Measurements from ENCODE around the gene OXGR1.

The OXGR1 gene

GRCh38 chr13:96948127-96948526 is 46.1 kb downstream of the OXGR1 start:
- H3K27ac ChIP-seq (ENCODE audit: low read depth, low read length, poor library complexity, severe bottlenecking), result no peak overlapping the region
- TF ChIP-seq EZH2 (IDR thresholded peaks at IDR 0.05; ENCODE audit: borderline replicate concordance, low read length), result no peak
- H2AFZ ChIP-seq (ENCODE audit: low read length), result no peak overlapping the region
- no peaks in the 10 kb centered on the region for H3K79me2 ChIP-seq (ENCODE audit: insufficient read depth, low read length)
- no peaks in the 10 kb centered on the region for H3K4me1 ChIP-seq (ENCODE audit: insufficient read depth, low read length, severe bottlenecking)
- H3K9me2 ChIP-seq (ENCODE audit: low read depth, low read length), result no peaks in the 10 kb centered on the region
- no peaks in the 10 kb centered on the region for H3K27me3 ChIP-seq (ENCODE audit: insufficient read depth, low read length)
- no peak overlapping the region for H3K9ac ChIP-seq (ENCODE audit: low read length)
- H4K20me1 ChIP-seq (ENCODE audit: insufficient read depth, low read length), result no peaks in the 10 kb centered on the region
- H3K4me2 ChIP-seq (ENCODE audit: low read length), result no peak overlapping the region
- H3F3A ChIP-seq (ENCODE audit: insufficient read depth, low read length), result no peaks in the 10 kb centered on the region
- H3K9me3 ChIP-seq (ENCODE audit: low read length), result no peaks in the 10 kb centered on the region
- no peak overlapping the region for H3K4me3 ChIP-seq (ENCODE audit: low read depth, low read length, poor library complexity, severe bottlenecking)
- no peaks in the 10 kb centered on the region for H3K36me3 ChIP-seq (ENCODE audit: insufficient read depth, low read length)

GRCh38 chr13:96947343-96947910 is 46.8 kb downstream of the OXGR1 start:
- H3F3A ChIP-seq (ENCODE audit: insufficient read depth, low read length), result no peaks in the 10 kb centered on the region
- no peak overlapping the region for H3K27ac ChIP-seq (ENCODE audit: low read depth, low read length, poor library complexity, severe bottlenecking)
- no peak overlapping the region for H3K4me2 ChIP-seq (ENCODE audit: low read length)
- no peaks in the 10 kb centered on the region for H4K20me1 ChIP-seq (ENCODE audit: insufficient read depth, low read length)
- H3K79me2 ChIP-seq (ENCODE audit: insufficient read depth, low read length), result no peaks in the 10 kb centered on the region
- H3K9me3 ChIP-seq (ENCODE audit: low read length), result no peaks in the 10 kb centered on the region
- TF ChIP-seq, protein P1, sequence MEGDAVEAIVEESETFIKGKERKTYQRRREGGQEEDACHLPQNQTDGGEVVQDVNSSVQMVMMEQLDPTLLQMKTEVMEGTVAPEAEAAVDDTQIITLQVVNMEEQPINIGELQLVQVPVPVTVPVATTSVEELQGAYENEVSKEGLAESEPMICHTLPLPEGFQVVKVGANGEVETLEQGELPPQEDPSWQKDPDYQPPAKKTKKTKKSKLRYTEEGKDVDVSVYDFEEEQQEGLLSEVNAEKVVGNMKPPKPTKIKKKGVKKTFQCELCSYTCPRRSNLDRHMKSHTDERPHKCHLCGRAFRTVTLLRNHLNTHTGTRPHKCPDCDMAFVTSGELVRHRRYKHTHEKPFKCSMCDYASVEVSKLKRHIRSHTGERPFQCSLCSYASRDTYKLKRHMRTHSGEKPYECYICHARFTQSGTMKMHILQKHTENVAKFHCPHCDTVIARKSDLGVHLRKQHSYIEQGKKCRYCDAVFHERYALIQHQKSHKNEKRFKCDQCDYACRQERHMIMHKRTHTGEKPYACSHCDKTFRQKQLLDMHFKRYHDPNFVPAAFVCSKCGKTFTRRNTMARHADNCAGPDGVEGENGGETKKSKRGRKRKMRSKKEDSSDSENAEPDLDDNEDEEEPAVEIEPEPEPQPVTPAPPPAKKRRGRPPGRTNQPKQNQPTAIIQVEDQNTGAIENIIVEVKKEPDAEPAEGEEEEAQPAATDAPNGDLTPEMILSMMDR (IDR thresholded peaks at IDR 0.05; ENCODE audit: low read length), result no peak
- TF ChIP-seq EZH2 (IDR thresholded peaks at IDR 0.05; ENCODE audit: borderline replicate concordance, low read length), result no peak
- no peak overlapping the region for H3K4me3 ChIP-seq (ENCODE audit: low read depth, low read length, poor library complexity, severe bottlenecking)
- H3K36me3 ChIP-seq (ENCODE audit: insufficient read depth, low read length), result no peaks in the 10 kb centered on the region
- H2AFZ ChIP-seq (ENCODE audit: low read length), result no peak overlapping the region
- H3K4me1 ChIP-seq (ENCODE audit: insufficient read depth, low read length, severe bottlenecking), result no peaks in the 10 kb centered on the region
- H3K27me3 ChIP-seq (ENCODE audit: insufficient read depth, low read length), result no peaks in the 10 kb centered on the region
- H3K9ac ChIP-seq (ENCODE audit: low read length), result no peak overlapping the region
- H3K9me2 ChIP-seq (ENCODE audit: low read depth, low read length), result no peaks in the 10 kb centered on the region

DNA sequence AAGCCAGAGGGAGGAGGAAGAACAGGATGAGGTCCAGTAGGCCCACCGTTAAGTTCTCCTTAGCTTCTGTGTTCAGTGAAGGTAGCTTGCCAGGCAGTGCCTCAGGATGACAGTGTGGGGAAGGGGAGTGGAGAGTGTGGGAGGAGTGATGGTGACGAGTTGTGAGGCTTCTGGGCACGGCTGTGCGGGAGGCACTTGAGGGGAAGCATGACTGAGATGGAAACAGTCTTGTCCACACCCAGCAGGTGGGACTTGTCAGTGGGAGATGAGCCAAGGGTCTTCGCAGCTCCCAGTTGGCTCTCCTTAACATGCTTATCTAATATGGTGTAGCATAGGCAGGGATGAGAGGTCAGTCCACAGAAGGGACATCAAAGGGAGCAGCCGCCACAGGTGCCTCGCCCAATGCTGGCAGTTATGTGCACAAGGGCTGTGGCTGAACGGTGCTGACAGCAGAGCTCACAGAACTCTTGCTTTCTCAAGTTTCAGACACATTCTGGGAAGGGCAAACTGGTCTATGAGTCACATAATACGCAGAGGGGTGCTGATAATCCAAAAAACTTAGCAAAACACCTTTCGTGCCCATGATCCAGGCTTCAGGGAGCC is 47.5 kb downstream of the OXGR1 start:
- Histone ChIP-seq H4K20me1 (ENCODE audit: insufficient read depth, low read length) (no peaks in the 10 kb centered on the region), H3F3A (ENCODE audit: insufficient read depth, low read length) (no peaks in the 10 kb centered on the region), H2AFZ (ENCODE audit: low read length) (no peak overlapping the region), H3K27me3 (ENCODE audit: insufficient read depth, low read length) (no peaks in the 10 kb centered on the region), H3K4me1 (ENCODE audit: insufficient read depth, low read length, severe bottlenecking) (no peaks in the 10 kb centered on the region), H3K4me2 (ENCODE audit: low read length) (no peak overlapping the region), H3K4me3 (ENCODE audit: low read depth, low read length, poor library complexity, severe bottlenecking) (no peak overlapping the region), H3K27ac (ENCODE audit: low read depth, low read length, poor library complexity, severe bottlenecking) (no peak overlapping the region), H3K9me3 (ENCODE audit: low read length) (no peaks in the 10 kb centered on the region), H3K79me2 (ENCODE audit: insufficient read depth, low read length) (no peaks in the 10 kb centered on the region), H3K9ac (ENCODE audit: low read length) (no peak overlapping the region), H3K36me3 (ENCODE audit: insufficient read depth, low read length) (no peaks in the 10 kb centered on the region), H3K9me2 (ENCODE audit: low read depth, low read length) (no peaks in the 10 kb centered on the region)
- TF ChIP-seq EZH2 (IDR thresholded peaks at IDR 0.05; ENCODE audit: borderline replicate concordance, low read length), result no peak
- TF ChIP-seq, protein P1 (IDR thresholded peaks at IDR 0.05; ENCODE audit: low read length), result no peak

DNA sequence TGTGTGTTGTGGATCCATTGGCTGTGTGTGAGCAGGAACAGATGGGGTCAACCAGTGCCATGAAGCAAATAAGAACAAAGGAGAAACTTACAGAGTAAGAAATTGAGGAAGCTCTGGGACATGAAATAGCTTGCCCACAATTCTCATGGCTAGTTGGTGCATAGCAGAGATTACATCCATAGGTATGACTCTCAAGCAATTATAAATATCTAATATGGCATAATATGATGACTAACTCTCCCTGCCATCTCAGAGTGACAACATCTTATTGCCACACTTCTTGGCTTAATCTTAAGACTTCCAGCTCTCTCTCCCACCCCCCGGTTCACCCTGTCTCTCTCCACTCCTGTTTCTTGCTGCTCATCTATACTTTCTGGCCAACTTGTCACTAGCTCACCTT is 53.3 kb downstream of the OXGR1 start:
- Histone ChIP-seq H3K4me1 (ENCODE audit: insufficient read depth, low read length, severe bottlenecking) (no peaks in the 10 kb centered on the region), H3K9me2 (ENCODE audit: low read depth, low read length) (no peaks in the 10 kb centered on the region), H3K9ac (ENCODE audit: low read length) (no peak overlapping the region), H3K27ac (ENCODE audit: low read depth, low read length, poor library complexity, severe bottlenecking) (no peak overlapping the region), H3K9me3 (ENCODE audit: low read length) (no peaks in the 10 kb centered on the region), H4K20me1 (ENCODE audit: insufficient read depth, low read length) (no peaks in the 10 kb centered on the region), H3K4me2 (ENCODE audit: low read length) (no peak overlapping the region), H3K36me3 (ENCODE audit: insufficient read depth, low read length) (no peaks in the 10 kb centered on the region), H2AFZ (ENCODE audit: low read length) (no peak overlapping the region), H3K27me3 (ENCODE audit: insufficient read depth, low read length) (no peaks in the 10 kb centered on the region), H3F3A (ENCODE audit: insufficient read depth, low read length) (no peaks in the 10 kb centered on the region), H3K79me2 (ENCODE audit: insufficient read depth, low read length) (no peaks in the 10 kb centered on the region), H3K4me3 (ENCODE audit: low read depth, low read length, poor library complexity, severe bottlenecking) (no peak overlapping the region)
- no peak for TF ChIP-seq EZH2 (IDR thresholded peaks at IDR 0.05; ENCODE audit: borderline replicate concordance, low read length)
- TF ChIP-seq, protein P1 (IDR thresholded peaks at IDR 0.05; ENCODE audit: low read length), result no peak
